ENCODE measurements around the gene PCDHA1. TPM values are rescaled to one million over a fixed set of nuclear protein-coding genes. Genes with fewer than 3 reads are reported as not detected.

Gene PCDHA1
- total and polyA plus RNA-seq, 10 donors, result 0.05 TPM; not detected in 9

- Histone ChIP-seq H3K27ac (peak overlapping the region in 1 of 8 donors; percentile 21), H3K27me3 (replicated peaks in 1 of 7) (no peaks in the 10 kb centered on the region), H3K4me1 (peaks cover 0 to 23% (median 10%) of the 10 kb centered on the region in 6 donors), H3K36me3 (no peaks in the 10 kb centered on the region), H3K9me3 (no peaks in the 10 kb centered on the region), H3K4me3 (no peak overlapping the region)
- intact Hi-C loops (cut with DNase I; ENCODE audit: low total_unique reads), result no loop called here
- TF ChIP-seq POLR2A (IDR thresholded peaks at IDR 0.05) (no peak), POLR2AphosphoS5 (IDR thresholded peaks at IDR 0.05) (no peak)
- TF ChIP-seq, protein P1, sequence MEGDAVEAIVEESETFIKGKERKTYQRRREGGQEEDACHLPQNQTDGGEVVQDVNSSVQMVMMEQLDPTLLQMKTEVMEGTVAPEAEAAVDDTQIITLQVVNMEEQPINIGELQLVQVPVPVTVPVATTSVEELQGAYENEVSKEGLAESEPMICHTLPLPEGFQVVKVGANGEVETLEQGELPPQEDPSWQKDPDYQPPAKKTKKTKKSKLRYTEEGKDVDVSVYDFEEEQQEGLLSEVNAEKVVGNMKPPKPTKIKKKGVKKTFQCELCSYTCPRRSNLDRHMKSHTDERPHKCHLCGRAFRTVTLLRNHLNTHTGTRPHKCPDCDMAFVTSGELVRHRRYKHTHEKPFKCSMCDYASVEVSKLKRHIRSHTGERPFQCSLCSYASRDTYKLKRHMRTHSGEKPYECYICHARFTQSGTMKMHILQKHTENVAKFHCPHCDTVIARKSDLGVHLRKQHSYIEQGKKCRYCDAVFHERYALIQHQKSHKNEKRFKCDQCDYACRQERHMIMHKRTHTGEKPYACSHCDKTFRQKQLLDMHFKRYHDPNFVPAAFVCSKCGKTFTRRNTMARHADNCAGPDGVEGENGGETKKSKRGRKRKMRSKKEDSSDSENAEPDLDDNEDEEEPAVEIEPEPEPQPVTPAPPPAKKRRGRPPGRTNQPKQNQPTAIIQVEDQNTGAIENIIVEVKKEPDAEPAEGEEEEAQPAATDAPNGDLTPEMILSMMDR (IDR thresholded peaks at IDR 0.05 in 8 of 11, conservative IDR thresholded peaks at IDR 0.05 in 3 of 11), result no peak
- DNase-seq, result no peak
- 87 to 93% (median 88%) methylated on average over 1 of the region's 1 CpG for WGBS, 5 donors
These were observed 193.0 kb downstream of the PCDHA1 start for GRCh38 chr5:140978983-140979382.

- peaks cover 0 to 5% (median 0%) of the 10 kb centered on the region in 7 donors for H3K27me3 ChIP-seq (replicated peaks in 1 of 7)
- TF ChIP-seq POLR2A (IDR thresholded peaks at IDR 0.05) (no peak), POLR2AphosphoS5 (IDR thresholded peaks at IDR 0.05) (no peak)
- TF ChIP-seq, protein P1 (IDR thresholded peaks at IDR 0.05 in 8 of 11, conservative IDR thresholded peaks at IDR 0.05 in 3 of 11), result no peak
- no peak for DNase-seq
- 77 to 91% (median 85%) methylated on average over 5 of the region's 5 CpGs for WGBS, 5 donors
- peaks cover 0 to 17% (median 10%) of the 10 kb centered on the region in 6 donors for H3K4me1 ChIP-seq
- H3K4me3 ChIP-seq, result no peak overlapping the region
- H3K36me3 ChIP-seq, result no peaks in the 10 kb centered on the region
- no peak overlapping the region for H3K27ac ChIP-seq
- intact Hi-C loops (cut with DNase I; ENCODE audit: low total_unique reads), result no loop called here
- no peaks in the 10 kb centered on the region for H3K9me3 ChIP-seq
These were observed 196.3 kb downstream of the PCDHA1 start for GRCh38 chr5:140982083-140982716.

DNA sequence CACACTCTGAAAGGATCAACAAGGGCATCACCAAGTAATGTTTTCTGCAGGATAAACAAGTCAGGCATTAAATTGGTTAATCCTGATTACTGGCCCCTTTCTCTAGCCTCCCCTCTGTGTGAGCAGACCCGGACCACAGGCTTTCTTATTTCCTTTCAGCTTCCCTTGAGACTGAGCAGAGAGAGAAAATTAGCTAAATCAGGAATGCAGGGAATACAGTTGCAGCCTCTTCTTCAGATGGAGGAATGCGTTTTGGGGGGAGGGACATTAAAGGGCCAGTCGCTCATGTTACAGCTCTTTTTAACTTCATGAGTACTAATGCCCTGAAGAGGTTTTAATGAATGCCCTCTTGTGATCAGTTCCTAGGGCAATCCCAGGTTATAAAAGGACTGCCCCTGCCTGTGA is 200.2 kb downstream of the PCDHA1 start:
- Histone ChIP-seq H3K27me3 (replicated peaks in 1 of 7) (peaks cover 0 to 5% (median 0%) of the 10 kb centered on the region in 7 donors), H3K9me3 (no peaks in the 10 kb centered on the region), H3K36me3 (no peaks in the 10 kb centered on the region), H3K4me1 (no peaks in the 10 kb centered on the region), H3K27ac (peak overlapping the region in 1 of 8 donors; percentile 1), H3K4me3 (no peak overlapping the region)
- 17 to 25% (median 21%) methylated on average over 3 of the region's 3 CpGs for WGBS, 5 donors
- TF ChIP-seq POLR2A (IDR thresholded peaks at IDR 0.05) (no peak), POLR2AphosphoS5 (IDR thresholded peaks at IDR 0.05) (no peak)
- TF ChIP-seq, protein P1 (IDR thresholded peaks at IDR 0.05 in 8 of 11, conservative IDR thresholded peaks at IDR 0.05 in 3 of 11), result no peak
- intact Hi-C loops (cut with DNase I; ENCODE audit: low total_unique reads), result no loop called here
- DNase-seq, result no peak

DNA sequence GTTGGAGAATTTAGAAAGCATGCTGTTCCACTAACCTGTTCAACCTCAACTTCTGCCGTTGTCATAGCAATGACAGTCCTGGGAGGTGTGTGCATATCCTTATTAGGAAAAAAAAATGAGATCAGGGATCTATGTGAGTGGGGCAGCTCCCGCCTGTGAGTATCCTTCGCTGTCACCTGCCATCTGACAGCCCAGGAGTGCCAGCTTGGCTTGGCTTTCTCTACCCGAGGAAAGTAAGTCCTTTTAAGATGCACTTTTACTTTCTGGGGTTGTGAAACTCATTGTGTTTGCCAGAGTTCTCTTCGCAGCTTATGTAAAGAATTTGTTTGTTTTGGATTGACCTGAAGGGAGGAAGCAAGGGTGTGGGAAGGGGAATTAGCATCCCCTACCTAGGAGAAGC is 202.2 kb downstream of the PCDHA1 start:
- Histone ChIP-seq H3K4me3 (no peak overlapping the region), H3K27ac (no peak overlapping the region), H3K27me3 (replicated peaks in 1 of 7) (peaks cover 0 to 5% (median 0%) of the 10 kb centered on the region in 7 donors), H3K4me1 (no peaks in the 10 kb centered on the region), H3K9me3 (no peaks in the 10 kb centered on the region), H3K36me3 (no peaks in the 10 kb centered on the region)
- intact Hi-C loops (cut with DNase I; ENCODE audit: low total_unique reads), result no loop called here
- 57 to 66% (median 63%) methylated on average over 5 of the region's 5 CpGs for WGBS, 5 donors
- TF ChIP-seq POLR2A (IDR thresholded peaks at IDR 0.05) (no peak), POLR2AphosphoS5 (IDR thresholded peaks at IDR 0.05) (no peak)
- TF ChIP-seq, protein P1 (IDR thresholded peaks at IDR 0.05 in 8 of 11, conservative IDR thresholded peaks at IDR 0.05 in 3 of 11), result no peak
- DNase-seq, result no peak

All from spleen (tissue), 11 donors.